Measurements from ENCODE around the gene TMEM63A.
"Not testable (repeated sequence)": the region's sequence is repeated elsewhere in the genome, so short reads cannot be mapped to it uniquely, and the experiment has no call there.

The TMEM63A gene

DNA sequence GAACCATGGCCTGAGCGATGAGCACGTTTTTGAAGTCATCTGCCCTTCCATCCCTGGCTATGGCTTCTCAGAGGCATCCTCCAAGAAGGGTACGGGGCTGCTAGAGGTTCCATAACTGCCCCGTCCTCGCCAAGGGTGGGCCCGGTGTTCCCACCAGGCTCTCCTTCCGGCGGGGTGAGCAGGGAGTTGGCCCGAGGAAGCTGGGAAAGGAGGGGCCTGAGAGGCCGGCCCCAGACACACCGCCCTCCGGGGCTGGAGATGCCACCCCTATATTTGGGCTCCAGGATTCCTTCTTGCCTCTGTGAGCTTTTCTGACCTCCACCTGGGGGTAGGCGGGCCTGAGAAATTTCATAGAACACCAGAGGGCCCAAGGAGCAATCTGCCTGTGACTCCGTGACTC, 43.4 kb downstream of the TMEM63A start:
- H3K36me3 ChIP-seq (ENCODE audit: insufficient read depth): no peaks in the 10 kb centered on the region
- TF ChIP-seq, protein P1, sequence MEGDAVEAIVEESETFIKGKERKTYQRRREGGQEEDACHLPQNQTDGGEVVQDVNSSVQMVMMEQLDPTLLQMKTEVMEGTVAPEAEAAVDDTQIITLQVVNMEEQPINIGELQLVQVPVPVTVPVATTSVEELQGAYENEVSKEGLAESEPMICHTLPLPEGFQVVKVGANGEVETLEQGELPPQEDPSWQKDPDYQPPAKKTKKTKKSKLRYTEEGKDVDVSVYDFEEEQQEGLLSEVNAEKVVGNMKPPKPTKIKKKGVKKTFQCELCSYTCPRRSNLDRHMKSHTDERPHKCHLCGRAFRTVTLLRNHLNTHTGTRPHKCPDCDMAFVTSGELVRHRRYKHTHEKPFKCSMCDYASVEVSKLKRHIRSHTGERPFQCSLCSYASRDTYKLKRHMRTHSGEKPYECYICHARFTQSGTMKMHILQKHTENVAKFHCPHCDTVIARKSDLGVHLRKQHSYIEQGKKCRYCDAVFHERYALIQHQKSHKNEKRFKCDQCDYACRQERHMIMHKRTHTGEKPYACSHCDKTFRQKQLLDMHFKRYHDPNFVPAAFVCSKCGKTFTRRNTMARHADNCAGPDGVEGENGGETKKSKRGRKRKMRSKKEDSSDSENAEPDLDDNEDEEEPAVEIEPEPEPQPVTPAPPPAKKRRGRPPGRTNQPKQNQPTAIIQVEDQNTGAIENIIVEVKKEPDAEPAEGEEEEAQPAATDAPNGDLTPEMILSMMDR (conservative IDR thresholded peaks at IDR 0.05; ENCODE audit: low read depth, low read length): no peak
- no peaks in the 10 kb centered on the region for H3K4me1 ChIP-seq (ENCODE audit: low read depth, poor library complexity, severe bottlenecking)
- H3K4me3 ChIP-seq (IDR thresholded peaks at IDR 0.05; ENCODE audit: insufficient read depth, low read depth, low read length): no peak overlapping the region
- H4K20me1 ChIP-seq (ENCODE audit: insufficient read depth): no peaks in the 10 kb centered on the region
- H3K4me2 ChIP-seq: no peak overlapping the region
- no peak overlapping the region for H2AFZ ChIP-seq (ENCODE audit: low read depth)
- H3K9ac ChIP-seq: no peak overlapping the region
- H3K79me2 ChIP-seq (ENCODE audit: insufficient read depth, low read depth): no peaks in the 10 kb centered on the region
- no peak overlapping the region for H3K27ac ChIP-seq
- H3K27me3 ChIP-seq (ENCODE audit: insufficient read depth, low read depth): no peaks in the 10 kb centered on the region

DNA sequence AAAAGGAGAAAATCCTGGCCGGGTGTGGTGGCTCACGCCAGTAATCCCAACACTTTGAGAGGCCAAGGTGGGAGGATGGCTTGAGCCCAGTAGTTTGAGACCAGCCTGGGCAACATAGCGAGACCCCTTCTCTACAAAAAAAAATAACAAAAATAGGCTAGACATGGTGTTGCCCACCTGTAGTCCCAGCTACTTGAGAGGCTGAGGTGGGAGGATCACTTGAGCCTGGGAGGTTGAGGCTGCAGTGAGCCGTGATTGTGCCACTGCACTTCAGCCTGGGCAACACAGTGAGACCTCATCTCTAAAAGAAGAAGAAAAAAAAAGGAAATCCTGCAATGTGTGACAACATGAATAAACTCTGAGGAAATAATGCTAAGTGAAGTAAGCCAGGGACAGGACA, 45.9 kb downstream of the TMEM63A start:
- not testable (repeated sequence) for H3K27ac ChIP-seq

DNA sequence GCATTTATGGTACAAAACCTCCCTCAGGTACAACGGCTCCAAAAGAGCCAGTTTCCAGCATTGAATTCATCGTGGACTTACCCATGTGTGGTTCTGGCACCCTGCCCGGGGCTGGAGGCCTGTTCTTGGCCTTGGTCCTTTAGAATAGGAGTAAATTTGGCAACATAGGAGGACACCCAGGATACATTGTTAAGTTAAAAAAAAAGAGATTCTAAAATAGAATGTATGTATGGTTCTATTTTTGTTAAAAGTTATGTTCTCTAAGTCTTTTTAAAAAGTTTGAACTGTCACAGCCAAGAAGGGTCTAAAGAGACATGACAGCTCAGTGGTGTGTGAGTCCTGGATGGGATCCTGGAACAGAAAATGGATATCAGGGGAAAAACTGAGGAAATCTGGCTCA, 46.3 kb downstream of the TMEM63A start:
- Histone ChIP-seq H3K79me2 (ENCODE audit: insufficient read depth, low read depth) (no peaks in the 10 kb centered on the region), H2AFZ (ENCODE audit: low read depth) (no peak overlapping the region), H4K20me1 (ENCODE audit: insufficient read depth) (no peaks in the 10 kb centered on the region), H3K9ac (no peak overlapping the region), H3K4me3 (IDR thresholded peaks at IDR 0.05; ENCODE audit: insufficient read depth, low read depth, low read length) (no peak overlapping the region), H3K4me1 (ENCODE audit: low read depth, poor library complexity, severe bottlenecking) (no peaks in the 10 kb centered on the region), H3K27me3 (ENCODE audit: insufficient read depth, low read depth) (no peaks in the 10 kb centered on the region), H3K4me2 (no peak overlapping the region), H3K36me3 (ENCODE audit: insufficient read depth) (no peaks in the 10 kb centered on the region), H3K27ac (no peak overlapping the region)
- TF ChIP-seq, protein P1 (conservative IDR thresholded peaks at IDR 0.05; ENCODE audit: low read depth, low read length): no peak

More for the DNA sequence above, 45.9 kb downstream of the TMEM63A start:
- H3K4me3 ChIP-seq (IDR thresholded peaks at IDR 0.05; ENCODE audit: insufficient read depth, low read depth, low read length); H3K4me2 ChIP-seq; H3K27me3 ChIP-seq (ENCODE audit: insufficient read depth, low read depth); H3K79me2 ChIP-seq (ENCODE audit: insufficient read depth, low read depth); H3K9ac ChIP-seq; H2AFZ ChIP-seq (ENCODE audit: low read depth); H4K20me1 ChIP-seq (ENCODE audit: insufficient read depth); H3K4me1 ChIP-seq (ENCODE audit: low read depth, poor library complexity, severe bottlenecking); H3K36me3 ChIP-seq (ENCODE audit: insufficient read depth): not testable (repeated sequence)

DNA sequence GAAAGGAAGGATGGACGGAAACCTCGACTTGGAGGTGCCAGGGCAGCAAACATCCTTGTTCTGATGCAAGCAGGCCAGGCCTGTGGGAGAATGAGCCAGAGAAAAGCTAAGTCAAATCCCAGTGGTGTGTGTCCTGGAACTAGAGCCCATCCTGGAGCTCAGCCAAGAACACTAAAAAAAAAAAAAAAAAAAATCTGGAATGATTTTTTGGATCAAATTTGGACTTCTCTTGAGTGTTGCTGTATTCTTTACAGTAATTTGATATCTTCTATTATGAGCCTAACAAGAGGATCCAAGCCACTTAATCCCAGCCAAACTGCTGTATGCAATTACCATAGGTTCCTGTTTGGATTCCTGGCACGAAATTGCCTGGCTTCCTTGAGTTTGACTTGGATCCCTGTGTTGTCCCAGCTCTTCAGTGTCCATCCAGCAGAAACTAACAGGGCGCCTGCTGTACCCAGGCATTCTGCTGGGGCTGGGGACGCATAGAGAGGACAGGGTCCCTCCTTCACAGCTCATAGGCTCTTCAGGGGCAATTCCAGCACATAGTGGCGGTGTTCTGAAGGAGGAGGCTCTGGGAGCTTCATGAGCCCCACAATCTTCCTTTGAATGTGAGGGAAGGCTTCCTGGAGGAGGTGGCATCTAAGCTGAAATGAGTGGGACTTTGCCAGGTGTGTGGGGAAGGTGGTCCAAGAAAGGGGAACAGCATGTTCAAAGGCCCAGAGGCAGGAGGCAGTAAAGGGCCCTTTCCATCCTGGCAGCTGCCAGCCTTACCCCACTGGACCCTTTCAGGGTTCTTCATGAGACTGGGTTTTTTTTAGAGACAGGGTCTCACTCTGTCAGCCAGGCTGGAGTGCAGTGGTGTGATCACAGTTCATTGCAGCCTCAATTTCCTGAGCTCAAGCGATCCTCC, 47.5 kb downstream of the TMEM63A start:
- Histone ChIP-seq H3K27ac (no peak overlapping the region), H2AFZ (ENCODE audit: low read depth) (no peak overlapping the region), H3K4me2 (no peak overlapping the region), H3K27me3 (ENCODE audit: insufficient read depth, low read depth) (no peaks in the 10 kb centered on the region), H3K79me2 (ENCODE audit: insufficient read depth, low read depth) (no peaks in the 10 kb centered on the region), H3K4me3 (IDR thresholded peaks at IDR 0.05; ENCODE audit: insufficient read depth, low read depth, low read length) (no peak overlapping the region), H3K36me3 (ENCODE audit: insufficient read depth) (no peaks in the 10 kb centered on the region), H4K20me1 (ENCODE audit: insufficient read depth) (no peaks in the 10 kb centered on the region), H3K4me1 (ENCODE audit: low read depth, poor library complexity, severe bottlenecking) (no peaks in the 10 kb centered on the region), H3K9ac (no peak overlapping the region)
- TF ChIP-seq, protein P1 (conservative IDR thresholded peaks at IDR 0.05; ENCODE audit: low read depth, low read length): no peak

DNA sequence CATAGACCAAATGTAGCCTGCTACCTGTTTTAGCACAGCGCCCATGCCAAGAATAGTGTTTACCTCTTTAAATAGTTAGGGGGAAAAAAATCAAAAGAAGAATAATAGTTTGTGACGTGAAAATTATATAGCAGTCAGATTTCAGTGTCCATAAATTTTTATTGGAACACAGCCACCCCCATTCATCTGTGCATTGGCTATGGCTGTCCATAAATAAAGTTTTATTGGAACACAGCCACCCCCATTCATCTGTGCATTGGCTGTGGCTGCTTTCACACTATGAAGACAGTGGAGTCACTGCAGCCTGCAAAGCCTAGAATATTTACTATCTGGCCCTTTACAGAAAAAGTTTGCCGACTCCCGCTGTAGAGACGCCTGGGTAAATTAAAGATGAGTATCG, 51.3 kb downstream of the TMEM63A start:
- no peak overlapping the region for H3K4me3 ChIP-seq (IDR thresholded peaks at IDR 0.05; ENCODE audit: insufficient read depth, low read depth, low read length)
- no peaks in the 10 kb centered on the region for H3K27me3 ChIP-seq (ENCODE audit: insufficient read depth, low read depth)
- H3K79me2 ChIP-seq (ENCODE audit: insufficient read depth, low read depth): no peaks in the 10 kb centered on the region
- H3K27ac ChIP-seq: no peak overlapping the region
- H3K4me1 ChIP-seq (ENCODE audit: low read depth, poor library complexity, severe bottlenecking): no peaks in the 10 kb centered on the region
- H4K20me1 ChIP-seq (ENCODE audit: insufficient read depth): no peaks in the 10 kb centered on the region
- no peak overlapping the region for H3K9ac ChIP-seq
- no peak overlapping the region for H3K4me2 ChIP-seq
- TF ChIP-seq, protein P1 (conservative IDR thresholded peaks at IDR 0.05; ENCODE audit: low read depth, low read length): no peak
- H2AFZ ChIP-seq (ENCODE audit: low read depth): no peak overlapping the region
- H3K36me3 ChIP-seq (ENCODE audit: insufficient read depth): no peaks in the 10 kb centered on the region
